Stimulated activated CD4-positive, alpha-beta T cell treated with anti-CD3 and anti-CD28 coated beads, Interleukin-4, amount 100 ng/mL, for 48 hours (primary cell): ENCODE measurements around the gene AMPD1.

Source experiments
- DNase-seq, 2 donors: peaks; one replicate each; pipeline ENCODE4 v3.0.0-alpha.2; 2020; ENCODE audit warnings: low read depth in 2 of 2

The AMPD1 gene

GRCh38 chr1:114700036-114700600, 4.8 kb upstream of the AMPD1 start:
- DNase-seq, result no peak

GRCh38 chr1:114696810-114697209, 1.5 kb upstream of the AMPD1 start:
- DNase-seq, result no peak

DNA sequence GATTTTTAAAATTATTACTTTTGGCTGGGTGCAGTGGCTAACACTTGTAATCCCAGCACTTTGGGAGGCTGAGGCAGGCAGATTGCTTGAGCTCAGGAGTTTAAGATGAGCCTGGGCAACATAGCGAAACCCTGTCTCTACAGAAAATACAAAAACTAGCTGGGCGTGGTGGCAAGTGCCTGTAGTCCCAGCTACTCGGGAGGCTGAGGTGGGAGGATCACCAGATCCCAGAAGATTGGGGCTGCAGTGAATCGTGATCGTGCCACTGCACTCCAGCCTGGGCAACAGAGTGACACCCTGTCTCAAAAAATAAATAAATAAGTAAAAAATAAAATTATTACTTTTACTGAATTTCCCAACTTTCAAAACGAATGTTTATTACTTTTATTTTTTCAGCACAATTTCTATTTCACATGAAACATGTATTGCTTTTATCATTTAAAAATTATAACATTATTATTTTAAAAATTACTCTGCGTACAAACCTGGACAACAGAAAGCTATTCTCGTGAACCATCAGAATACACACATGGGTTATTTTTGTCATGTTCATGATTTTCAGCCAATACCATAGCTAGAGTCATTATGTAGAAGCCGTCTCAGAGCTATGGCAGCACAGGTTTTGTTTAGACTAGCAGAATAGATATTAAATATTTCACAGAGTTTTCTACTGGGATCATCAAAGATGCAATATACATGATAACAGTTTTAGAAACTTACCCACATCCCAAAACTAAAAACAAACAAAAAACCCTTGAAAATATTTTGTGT, 621 bp downstream of the AMPD1 start:
- no peak for DNase-seq

DNA sequence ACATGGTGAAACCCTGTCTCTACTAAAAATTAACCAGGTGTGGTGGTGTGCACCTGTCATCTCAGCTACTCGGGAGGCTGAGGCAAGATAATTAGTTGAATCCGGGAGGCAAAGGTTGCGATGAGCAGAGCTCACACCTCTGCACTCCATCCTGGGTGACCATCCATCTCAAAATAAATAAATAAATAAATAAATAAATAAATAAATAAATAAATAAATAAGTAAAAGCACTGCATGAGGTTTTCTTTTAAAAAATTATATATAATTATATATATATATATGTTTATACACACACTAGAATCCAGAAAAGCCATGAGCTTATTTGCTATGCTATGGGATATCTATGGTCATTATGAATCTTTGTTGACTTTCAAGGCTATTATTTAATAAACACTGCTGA, 2.4 kb downstream of the AMPD1 start:
- DNase-seq, result no peak

- DNase-seq, result no peak
Measured at GRCh38 chr1:114691061-114691460, 4.3 kb downstream of the AMPD1 start.

DNA sequence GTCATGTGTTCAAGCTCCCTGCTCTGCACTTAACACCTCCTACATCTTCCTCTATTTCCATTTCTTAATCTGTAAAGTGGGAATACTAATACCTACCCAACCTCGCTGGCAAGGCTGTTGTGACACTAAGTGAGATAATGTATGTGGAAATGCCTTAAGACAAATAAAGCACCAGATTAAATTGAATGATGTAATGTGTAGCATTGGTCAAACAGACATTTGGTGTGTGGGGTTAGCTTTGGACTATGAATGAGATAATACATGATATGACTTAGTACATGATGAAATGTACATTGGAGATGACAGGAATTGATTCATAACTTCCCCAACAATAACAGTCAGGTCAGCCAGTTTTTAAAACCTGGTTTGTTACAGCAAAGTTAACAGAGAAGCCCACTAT, 5.2 kb downstream of the AMPD1 start:
- no peak for DNase-seq

DNA sequence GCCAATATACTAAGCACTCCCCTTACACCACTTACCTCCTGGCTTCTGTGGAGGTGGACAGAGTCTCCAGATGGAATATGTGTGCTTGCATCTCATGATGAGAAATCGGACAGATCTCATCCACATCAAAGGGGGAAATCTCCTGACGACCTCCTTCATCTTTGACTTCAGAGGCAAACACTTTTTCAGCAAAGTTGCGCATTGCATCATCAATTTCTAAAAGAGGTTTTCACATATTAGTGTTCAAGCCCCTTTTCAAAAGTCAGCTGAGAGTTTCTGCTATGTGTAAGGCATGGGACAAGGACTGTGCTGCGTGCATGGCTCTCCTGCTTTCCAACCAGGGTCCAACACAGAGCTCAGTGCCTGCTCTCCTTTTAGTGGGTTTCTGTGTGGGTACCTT, 6.8 kb downstream of the AMPD1 start:
- no peak for DNase-seq

DNA sequence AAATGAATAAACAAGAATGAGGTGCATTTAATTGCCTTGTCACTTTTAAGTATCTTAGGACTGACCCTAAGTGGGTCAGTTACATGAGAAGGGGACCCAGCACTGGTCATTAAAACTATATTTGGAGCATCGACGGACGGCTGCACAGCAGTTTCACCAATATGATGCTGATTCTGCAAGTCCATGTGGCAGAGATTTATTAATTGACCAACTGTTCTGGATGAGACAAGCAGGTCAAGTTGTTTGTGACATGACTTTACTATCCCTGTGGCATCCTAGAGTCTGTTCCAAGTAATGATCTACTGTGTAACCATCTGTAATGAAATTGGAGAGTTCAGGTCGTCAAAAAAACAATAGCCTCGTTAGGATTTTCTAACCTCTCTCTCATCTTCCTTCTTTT, 9.5 kb downstream of the AMPD1 start:
- DNase-seq, result no peak

DNA sequence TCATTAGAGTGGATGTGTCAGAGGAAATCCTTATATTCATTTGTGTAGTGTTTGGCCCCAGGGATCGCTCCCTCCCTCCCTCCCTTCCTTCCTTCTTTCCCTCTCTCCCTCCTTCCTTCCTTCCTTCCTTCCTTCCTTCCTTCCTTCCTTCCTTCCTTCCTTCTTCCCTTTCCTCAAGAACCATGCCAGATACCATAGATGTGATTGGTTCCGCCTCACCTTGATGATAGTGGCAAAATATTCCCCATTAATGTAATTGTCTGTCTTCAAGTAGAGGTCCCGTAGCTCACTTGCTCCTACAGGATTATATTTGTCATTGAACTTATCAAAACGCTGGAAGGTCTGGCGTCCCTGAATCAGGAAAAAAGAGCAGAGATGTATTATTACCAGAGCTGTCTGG, 17.7 kb downstream of the AMPD1 start:
- no peak for DNase-seq

- DNase-seq, result no peak
Measured at GRCh38 chr1:114676115-114676514, 19.2 kb downstream of the AMPD1 start.

GRCh38 chr1:114671939-114672275, 23.4 kb downstream of the AMPD1 start:
- no peak for DNase-seq

DNA sequence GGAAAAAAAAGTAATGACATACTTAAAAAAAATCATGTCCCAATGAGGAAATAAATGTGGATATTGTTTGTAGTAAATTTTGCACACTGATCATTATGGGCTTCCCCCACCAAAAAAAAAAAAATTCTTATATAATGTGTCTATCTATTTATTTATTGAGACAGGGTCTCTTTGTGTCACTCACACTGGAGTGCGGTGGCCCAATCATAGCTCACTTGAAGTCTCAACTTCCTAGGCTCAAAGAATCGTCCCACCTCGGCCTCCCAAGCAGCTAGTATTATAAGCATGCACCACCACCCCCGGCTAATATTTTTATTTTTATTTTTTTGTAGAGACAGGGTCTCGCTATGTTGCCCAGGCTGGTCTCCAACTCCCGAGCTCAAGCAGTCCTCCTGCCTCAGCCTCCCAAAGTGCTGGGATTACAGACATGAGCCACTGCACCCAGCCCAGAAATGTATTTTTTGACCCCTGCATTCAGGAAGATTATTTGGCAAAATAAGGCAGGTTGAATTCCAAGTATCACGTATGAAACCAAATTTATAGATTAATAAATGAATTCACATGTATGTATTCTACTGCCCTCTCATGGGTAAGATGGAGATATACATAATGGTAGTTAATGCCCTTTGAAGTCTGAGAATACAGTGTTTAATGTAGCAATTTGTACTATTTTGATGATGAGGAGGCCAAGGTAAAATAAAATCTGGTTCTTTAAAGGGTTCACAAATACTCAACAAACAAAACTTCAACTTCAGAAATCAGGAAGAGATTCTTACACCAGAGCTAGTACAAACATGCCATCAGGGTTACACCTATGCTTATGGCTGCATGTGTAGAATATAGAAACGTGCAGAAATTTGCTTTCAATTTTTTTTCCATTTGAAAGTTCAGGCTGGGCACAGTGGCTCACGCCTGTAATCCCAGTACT, 24.1 kb downstream of the AMPD1 start:
- DNase-seq, result no peak

GRCh38 chr1:114670083-114671010, 25.0 kb downstream of the AMPD1 start:
- DNase-seq, result peak; percentile 83 to 86

- no peak for DNase-seq
Measured at GRCh38 chr1:114669562-114670082, 25.7 kb downstream of the AMPD1 start, which contains the start of gene DENND2C. Gene DENND2C (minus strand): TSS chr1:114670049. CDS start chr1:114625984, 44,065 bp downstream.

DNA sequence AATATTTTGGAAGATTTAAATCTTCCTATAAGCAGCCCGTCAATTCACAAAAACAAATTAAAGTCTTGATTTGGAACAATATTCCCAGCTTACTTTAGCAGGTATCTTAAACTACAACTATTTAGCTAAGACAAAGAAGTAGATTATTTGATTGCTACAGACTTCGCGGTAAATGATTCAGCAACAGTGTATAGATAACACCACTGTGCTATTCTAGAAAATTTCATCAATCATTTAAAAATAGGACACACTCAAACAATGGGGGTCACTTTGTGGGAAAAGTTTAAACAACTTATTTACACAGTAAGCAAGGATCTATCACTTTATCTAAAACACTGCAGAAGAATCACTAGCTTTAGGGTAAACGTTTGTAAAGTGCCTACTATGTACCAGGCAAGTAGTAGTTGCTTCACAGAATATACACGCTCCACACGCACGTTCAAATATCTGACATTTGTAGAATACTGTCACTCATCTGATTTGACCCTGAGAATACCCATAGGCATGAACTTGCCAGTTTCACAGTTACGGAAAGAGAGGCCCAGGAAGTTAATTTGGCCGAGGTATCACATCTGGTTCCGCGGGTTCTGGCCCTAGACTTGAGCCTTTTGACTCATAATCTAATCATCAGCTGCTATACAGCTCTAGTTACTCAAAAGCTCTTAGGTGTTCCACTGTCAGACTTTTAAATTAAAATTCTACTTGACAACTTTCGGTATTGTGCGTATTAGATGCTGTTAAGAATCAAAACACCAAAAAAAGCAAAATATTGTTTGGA, 26.4 kb downstream of the AMPD1 start:
- DNase-seq, result no peak

DNA sequence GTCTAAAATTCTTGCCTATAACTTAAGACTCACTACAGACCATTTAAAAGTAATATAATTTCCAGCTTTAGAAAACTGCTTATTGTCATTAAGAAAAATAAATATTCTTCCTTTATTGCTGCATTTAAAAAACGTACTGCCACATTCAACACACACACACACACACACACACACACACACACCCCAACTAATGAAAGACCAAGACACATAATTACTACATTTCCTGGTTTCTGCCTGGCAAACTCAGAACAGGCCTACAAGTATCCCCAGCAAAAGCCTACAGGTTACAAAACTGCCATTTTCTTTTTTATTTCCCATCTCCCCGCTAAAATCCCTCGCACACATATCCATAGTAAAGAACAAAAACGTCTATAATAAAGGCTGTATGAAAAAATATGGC, 27.0 kb downstream of the AMPD1 start:
- DNase-seq, result no peak

DNA sequence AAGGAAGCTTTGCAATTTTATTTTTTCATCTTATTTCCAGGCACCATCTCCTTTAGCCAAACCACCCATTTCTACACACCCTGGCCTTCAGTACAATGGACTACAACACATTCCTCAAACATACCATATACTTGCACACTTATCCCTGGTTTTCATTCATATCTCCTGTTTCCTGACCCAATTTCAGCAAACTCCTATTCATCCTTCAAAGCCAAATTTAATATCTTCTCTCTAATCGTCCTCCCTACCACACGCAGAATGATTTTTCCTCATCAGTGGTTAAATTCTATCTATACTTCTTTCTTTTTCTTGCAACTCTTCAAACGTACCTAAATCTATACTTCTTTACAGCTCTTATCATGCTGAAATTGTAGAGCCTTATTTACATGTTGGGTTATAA, 28.4 kb downstream of the AMPD1 start:
- DNase-seq, result no peak

DNA sequence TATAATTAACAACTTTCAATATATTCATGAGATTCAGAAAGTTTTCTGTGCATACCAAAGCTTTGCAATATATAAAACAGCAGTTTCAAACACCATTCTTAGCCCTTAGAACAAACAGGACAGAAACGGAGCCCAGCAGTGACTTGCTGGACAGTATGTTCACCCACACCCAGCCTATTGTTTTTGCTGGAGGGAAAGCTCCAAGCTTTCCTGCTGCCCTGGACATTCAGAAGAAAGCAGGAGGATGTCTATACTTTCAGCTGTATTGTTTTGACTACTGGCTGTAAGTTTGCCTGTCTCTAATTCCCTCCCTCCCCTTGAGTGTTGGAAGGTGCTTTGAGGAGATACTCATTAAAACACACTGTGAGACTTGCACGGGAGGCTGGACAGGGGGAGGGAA, 35.1 kb downstream of the AMPD1 start:
- DNase-seq, result no peak

DNA sequence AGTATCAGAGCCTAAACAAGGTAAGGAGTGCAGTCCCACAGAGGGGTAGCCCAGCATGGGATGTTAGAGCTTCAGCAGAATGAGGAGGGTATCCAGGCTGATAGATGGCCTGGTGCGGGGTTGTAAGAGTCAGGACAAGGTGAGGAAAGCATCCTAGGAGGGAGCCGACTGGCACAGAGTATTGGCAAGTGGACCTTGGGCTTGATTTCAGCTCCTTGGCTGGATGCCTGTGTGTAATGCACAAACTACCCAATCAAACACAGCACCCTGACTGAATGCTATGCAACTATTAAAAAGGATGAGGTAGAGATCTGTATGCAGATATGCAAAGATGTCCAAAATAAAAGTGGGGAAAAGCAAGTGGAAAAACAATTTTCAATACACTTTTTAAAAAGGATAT, 43.5 kb downstream of the AMPD1 start:
- DNase-seq, result no peak

DNA sequence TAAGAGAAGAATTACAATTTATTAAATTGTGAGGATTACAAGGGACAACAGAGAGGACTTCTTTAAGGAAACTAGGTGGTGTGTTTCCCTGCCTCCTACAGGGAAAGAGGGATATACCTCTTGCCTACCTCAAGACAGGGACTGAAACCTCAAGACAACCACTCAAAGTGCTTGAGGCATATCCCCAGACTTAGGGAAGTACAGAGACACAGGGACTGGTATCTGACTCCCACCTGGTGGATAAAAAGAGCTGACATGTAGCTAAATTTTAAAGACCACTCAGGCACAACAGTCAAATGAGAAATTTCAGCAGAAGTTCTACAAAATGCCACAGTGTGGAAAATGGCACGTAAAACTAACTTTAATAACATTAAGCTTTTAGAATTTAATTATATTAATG, 46.8 kb downstream of the AMPD1 start:
- no peak for DNase-seq

GRCh38 chr1:114641377-114641776, 54.0 kb downstream of the AMPD1 start:
- no peak for DNase-seq
